ENCODE measurements around the gene PUS3.
A peak's percentile ranks its signal among the peaks of the same experiment; 100 is the strongest.

PUS3 gene

GRCh38 chr11:125923012-125923579 is 20.1 kb upstream of the PUS3 start:
- Histone ChIP-seq H3K4me2 (ENCODE audit: low read length) (no peak overlapping the region), H3K56ac (ENCODE audit: low read length) (no peak overlapping the region), H3K23ac (ENCODE audit: low read length) (no peak overlapping the region), H3K4me3 (ENCODE audit: low read length) (no peak overlapping the region), H3K36me3 (ENCODE audit: control insufficient read depth, insufficient read depth, low read length) (no peaks in the 10 kb centered on the region), H2AK5ac (ENCODE audit: low read length) (no peak overlapping the region), H3K4ac (ENCODE audit: low read depth, low read length) (no peak overlapping the region), H3K79me1 (ENCODE audit: low read length) (no peaks in the 10 kb centered on the region), H3K27me3 (ENCODE audit: insufficient read depth, low read length, poor library complexity) (no peaks in the 10 kb centered on the region), H4K5ac (ENCODE audit: low read length) (no peak overlapping the region), H3K27ac (ENCODE audit: low read depth, low read length) (no peak overlapping the region), H3K79me2 (ENCODE audit: control insufficient read depth, insufficient read depth, low read length) (no peaks in the 10 kb centered on the region), H2BK5ac (ENCODE audit: low read length) (no peak overlapping the region), H2BK15ac (replicated peaks; ENCODE audit: low read depth) (no peak overlapping the region), H3K18ac (ENCODE audit: low read length) (no peak overlapping the region), H3K9ac (ENCODE audit: low read length) (no peak overlapping the region), H4K8ac (ENCODE audit: low read depth, low read length) (no peak overlapping the region), H3K4me1 (ENCODE audit: control insufficient read depth, low read depth, low read length) (no peaks in the 10 kb centered on the region), H2BK120ac (ENCODE audit: low read depth, low read length) (no peak overlapping the region)
- DNase-seq: peak; percentile 83
- no CpG with 5 or more reads among the region's 8 CpGs for WGBS (ENCODE audit: extremely low coverage, insufficient coverage, low lambda C conversion rate)

DNA sequence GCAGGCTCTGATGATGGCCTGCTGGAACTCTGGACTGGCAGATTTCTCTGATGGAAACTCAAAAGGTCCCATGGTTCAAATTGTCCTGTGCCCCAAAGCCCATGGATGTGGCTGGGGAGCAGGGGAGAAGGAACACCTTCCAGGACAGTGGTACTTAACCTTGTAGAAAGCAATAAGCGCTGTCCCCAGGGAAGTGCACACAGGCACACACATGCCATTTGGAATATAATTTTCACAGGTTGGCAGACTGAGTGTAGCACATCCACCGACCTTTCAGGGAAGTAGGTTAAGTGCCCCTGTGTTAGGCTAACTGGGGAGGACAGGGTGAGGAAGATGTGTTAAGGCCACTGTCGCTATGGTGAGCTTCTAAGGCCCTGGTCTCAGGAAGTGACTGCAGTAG is 19.1 kb upstream of the PUS3 start:
- Histone ChIP-seq H2BK5ac (ENCODE audit: low read length) (no peak overlapping the region), H3K4me3 (ENCODE audit: low read length) (no peak overlapping the region), H3K4me2 (ENCODE audit: low read length) (no peak overlapping the region), H2BK120ac (ENCODE audit: low read depth, low read length) (no peak overlapping the region), H3K4ac (ENCODE audit: low read depth, low read length) (no peak overlapping the region), H3K23ac (ENCODE audit: low read length) (no peak overlapping the region), H3K79me2 (ENCODE audit: control insufficient read depth, insufficient read depth, low read length) (no peaks in the 10 kb centered on the region), H3K27ac (ENCODE audit: low read depth, low read length) (no peak overlapping the region), H2BK15ac (replicated peaks; ENCODE audit: low read depth) (no peak overlapping the region), H4K8ac (ENCODE audit: low read depth, low read length) (no peak overlapping the region), H3K9ac (ENCODE audit: low read length) (no peak overlapping the region), H3K56ac (ENCODE audit: low read length) (no peak overlapping the region), H3K4me1 (ENCODE audit: control insufficient read depth, low read depth, low read length) (no peaks in the 10 kb centered on the region), H3K79me1 (ENCODE audit: low read length) (no peaks in the 10 kb centered on the region), H4K5ac (ENCODE audit: low read length) (no peak overlapping the region), H3K18ac (ENCODE audit: low read length) (no peak overlapping the region), H3K36me3 (ENCODE audit: control insufficient read depth, insufficient read depth, low read length) (no peaks in the 10 kb centered on the region), H3K27me3 (ENCODE audit: insufficient read depth, low read length, poor library complexity) (no peaks in the 10 kb centered on the region), H2AK5ac (ENCODE audit: low read length) (no peak overlapping the region)
- DNase-seq: no peak
- no CpG with 5 or more reads among the region's 3 CpGs for WGBS (ENCODE audit: extremely low coverage, insufficient coverage, low lambda C conversion rate)

GRCh38 chr11:125921042-125921441 is 18.0 kb upstream of the PUS3 start:
- Histone ChIP-seq H3K18ac (ENCODE audit: low read length) (no peak overlapping the region), H2BK15ac (replicated peaks; ENCODE audit: low read depth) (no peak overlapping the region), H3K9ac (ENCODE audit: low read length) (no peak overlapping the region), H3K4ac (ENCODE audit: low read depth, low read length) (no peak overlapping the region), H3K27me3 (ENCODE audit: insufficient read depth, low read length, poor library complexity) (no peaks in the 10 kb centered on the region), H3K79me1 (ENCODE audit: low read length) (no peaks in the 10 kb centered on the region), H4K5ac (ENCODE audit: low read length) (no peak overlapping the region), H2AK5ac (ENCODE audit: low read length) (no peak overlapping the region), H4K8ac (ENCODE audit: low read depth, low read length) (no peak overlapping the region), H3K56ac (ENCODE audit: low read length) (no peak overlapping the region), H3K79me2 (ENCODE audit: control insufficient read depth, insufficient read depth, low read length) (no peaks in the 10 kb centered on the region), H2BK5ac (ENCODE audit: low read length) (no peak overlapping the region), H3K4me2 (ENCODE audit: low read length) (no peak overlapping the region), H3K4me3 (ENCODE audit: low read length) (no peak overlapping the region), H3K27ac (ENCODE audit: low read depth, low read length) (no peak overlapping the region), H3K23ac (ENCODE audit: low read length) (no peak overlapping the region), H2BK120ac (ENCODE audit: low read depth, low read length) (no peak overlapping the region), H3K36me3 (ENCODE audit: control insufficient read depth, insufficient read depth, low read length) (no peaks in the 10 kb centered on the region), H3K4me1 (ENCODE audit: control insufficient read depth, low read depth, low read length) (no peaks in the 10 kb centered on the region)
- no peak for DNase-seq
- no CpG with 5 or more reads among the region's 9 CpGs for WGBS (ENCODE audit: extremely low coverage, insufficient coverage, low lambda C conversion rate)

DNA sequence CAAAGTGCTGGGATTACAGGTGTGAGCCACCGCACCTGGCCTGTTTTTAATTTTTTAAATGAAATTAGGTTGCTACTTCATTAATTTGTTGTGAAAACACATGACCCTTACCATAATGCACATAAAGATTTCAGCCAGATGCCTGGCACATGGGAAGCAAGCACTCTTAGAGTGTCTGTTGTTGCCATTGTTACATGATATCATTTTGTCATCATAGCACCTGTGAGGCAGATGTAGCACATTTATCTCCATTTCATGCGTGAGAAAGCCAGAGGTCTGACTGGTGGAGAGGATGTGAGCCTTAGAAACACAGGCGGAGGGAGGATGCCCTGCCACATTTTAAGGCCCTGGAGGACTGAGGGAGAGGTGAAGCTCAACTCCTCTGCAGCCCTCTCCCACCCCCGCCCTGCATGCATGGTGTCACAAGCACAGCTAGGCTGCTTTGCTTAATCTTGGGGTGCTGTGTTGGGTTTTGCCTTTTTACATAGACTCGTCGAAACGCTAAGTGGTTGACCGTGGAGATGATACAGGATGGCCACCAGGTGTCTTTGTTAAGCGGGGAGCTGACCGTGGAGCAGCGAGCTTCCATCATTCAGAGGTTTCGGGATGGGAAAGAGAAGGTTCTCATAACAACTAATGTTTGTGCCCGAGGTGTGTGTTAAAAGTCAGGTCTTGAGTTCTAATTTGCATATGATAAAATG is 15.3 kb upstream of the PUS3 start:
- Histone ChIP-seq H4K8ac (ENCODE audit: low read depth, low read length) (no peak overlapping the region), H3K4ac (ENCODE audit: low read depth, low read length) (no peak overlapping the region), H3K18ac (ENCODE audit: low read length) (no peak overlapping the region), H2BK120ac (ENCODE audit: low read depth, low read length) (no peak overlapping the region), H3K36me3 (ENCODE audit: control insufficient read depth, insufficient read depth, low read length) (no peaks in the 10 kb centered on the region), H3K56ac (ENCODE audit: low read length) (no peak overlapping the region), H3K79me1 (ENCODE audit: low read length) (no peaks in the 10 kb centered on the region), H3K4me1 (ENCODE audit: control insufficient read depth, low read depth, low read length) (no peaks in the 10 kb centered on the region), H3K27me3 (ENCODE audit: insufficient read depth, low read length, poor library complexity) (no peaks in the 10 kb centered on the region), H3K9ac (ENCODE audit: low read length) (no peak overlapping the region), H4K5ac (ENCODE audit: low read length) (no peak overlapping the region), H3K79me2 (ENCODE audit: control insufficient read depth, insufficient read depth, low read length) (no peaks in the 10 kb centered on the region), H3K4me3 (ENCODE audit: low read length) (no peak overlapping the region), H3K27ac (ENCODE audit: low read depth, low read length) (no peak overlapping the region), H2AK5ac (ENCODE audit: low read length) (no peak overlapping the region), H2BK15ac (replicated peaks; ENCODE audit: low read depth) (no peak overlapping the region), H2BK5ac (ENCODE audit: low read length) (no peak overlapping the region), H3K4me2 (ENCODE audit: low read length) (no peak overlapping the region), H3K23ac (ENCODE audit: low read length) (no peak overlapping the region)
- peak; percentile 22 for DNase-seq
- no CpG with 5 or more reads among the region's 13 CpGs for WGBS (ENCODE audit: extremely low coverage, insufficient coverage, low lambda C conversion rate)

DNA sequence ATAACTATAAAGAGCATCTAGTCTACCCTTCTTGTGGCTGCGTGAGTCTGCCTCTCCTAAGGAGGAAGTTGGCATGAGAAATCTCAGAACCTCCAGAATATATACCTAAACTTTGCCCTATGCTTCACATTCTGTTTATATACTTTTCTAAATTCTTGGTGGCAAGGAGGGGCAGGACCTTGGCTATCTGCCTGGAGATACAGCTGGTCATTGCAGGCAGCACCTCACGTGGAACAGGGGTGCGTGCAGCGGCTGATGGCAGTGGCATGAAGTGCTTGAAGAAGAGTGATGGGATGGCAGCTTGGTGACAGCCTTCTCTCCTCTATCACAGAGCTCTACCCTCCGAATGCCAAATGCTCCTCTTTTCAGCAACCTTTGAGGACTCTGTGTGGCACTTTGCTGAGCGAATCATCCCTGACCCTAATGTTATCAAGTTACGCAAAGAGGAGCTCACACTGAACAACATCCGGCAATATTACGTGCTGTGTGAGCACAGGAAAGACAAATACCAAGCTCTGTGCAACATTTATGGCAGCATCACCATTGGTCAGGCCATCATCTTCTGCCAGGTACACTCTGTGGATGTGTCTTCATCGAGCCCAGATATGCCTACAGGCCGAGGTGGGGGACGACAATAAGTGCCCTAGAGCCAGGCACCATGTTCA is 13.8 kb upstream of the PUS3 start:
- no peaks in the 10 kb centered on the region for H3K4me1 ChIP-seq (ENCODE audit: control insufficient read depth, low read depth, low read length)
- no CpG with 5 or more reads among the region's 12 CpGs for WGBS (ENCODE audit: extremely low coverage, insufficient coverage, low lambda C conversion rate)

More for the DNA sequence above, 13.8 kb upstream of the PUS3 start:
- no peaks in the 10 kb centered on the region for H3K79me2 ChIP-seq (ENCODE audit: control insufficient read depth, insufficient read depth, low read length)
- no peak overlapping the region for H4K8ac ChIP-seq (ENCODE audit: low read depth, low read length)
- no peak overlapping the region for H3K4me3 ChIP-seq (ENCODE audit: low read length)
- H2BK120ac ChIP-seq (ENCODE audit: low read depth, low read length): no peak overlapping the region
- H3K9ac ChIP-seq (ENCODE audit: low read length): no peak overlapping the region
- H2BK5ac ChIP-seq (ENCODE audit: low read length): no peak overlapping the region
- H3K27me3 ChIP-seq (ENCODE audit: insufficient read depth, low read length, poor library complexity): no peaks in the 10 kb centered on the region
- no peak for DNase-seq
- H2AK5ac ChIP-seq (ENCODE audit: low read length): no peak overlapping the region
- H3K27ac ChIP-seq (ENCODE audit: low read depth, low read length): no peak overlapping the region
- H4K5ac ChIP-seq (ENCODE audit: low read length): no peak overlapping the region
- no peak overlapping the region for H3K4ac ChIP-seq (ENCODE audit: low read depth, low read length)
- H2BK15ac ChIP-seq (replicated peaks; ENCODE audit: low read depth): no peak overlapping the region
- H3K79me1 ChIP-seq (ENCODE audit: low read length): no peaks in the 10 kb centered on the region
- H3K23ac ChIP-seq (ENCODE audit: low read length): no peak overlapping the region
- H3K4me2 ChIP-seq (ENCODE audit: low read length): no peak overlapping the region
- H3K18ac ChIP-seq (ENCODE audit: low read length): no peak overlapping the region
- no peaks in the 10 kb centered on the region for H3K36me3 ChIP-seq (ENCODE audit: control insufficient read depth, insufficient read depth, low read length)
- H3K56ac ChIP-seq (ENCODE audit: low read length): no peak overlapping the region
